IPS-18a (cell line): ENCODE data around the gene DCAF15.
A peak's percentile ranks its signal among the peaks of the same experiment; 100 is the strongest.

ENCODE experiments used
- H3K27ac ChIP-seq: one replicate; pipeline ENCODE4 v1.5.1; 2013; ENCODE audit warnings: low read length
- H3K27me3 ChIP-seq: one replicate; pipeline ENCODE4 v1.6.1; 2013; ENCODE audit warnings: mild to moderate bottlenecking, low read length; ENCODE audit not compliant: control insufficient read depth, insufficient read depth
- H3K36me3 ChIP-seq: one replicate; pipeline ENCODE4 v1.6.1; 2013; ENCODE audit warnings: low read depth, low read length; ENCODE audit not compliant: control insufficient read depth
- H3K4me1 ChIP-seq: one replicate; pipeline ENCODE4 v1.6.1; 2013; ENCODE audit warnings: low read depth, low read length; ENCODE audit not compliant: control insufficient read depth
- H3K4me3 ChIP-seq: one replicate; pipeline ENCODE4 v1.5.1; 2013; ENCODE audit warnings: low read length
- H3K9ac ChIP-seq: one replicate; pipeline ENCODE4 v1.6.1; 2013; ENCODE audit warnings: mild to moderate bottlenecking, low read length, moderate library complexity
- H3K9me3 ChIP-seq: one replicate; pipeline ENCODE4 v1.6.1; 2013; ENCODE audit warnings: low read depth, low read length; ENCODE audit not compliant: control insufficient read depth

Gene DCAF15

DNA sequence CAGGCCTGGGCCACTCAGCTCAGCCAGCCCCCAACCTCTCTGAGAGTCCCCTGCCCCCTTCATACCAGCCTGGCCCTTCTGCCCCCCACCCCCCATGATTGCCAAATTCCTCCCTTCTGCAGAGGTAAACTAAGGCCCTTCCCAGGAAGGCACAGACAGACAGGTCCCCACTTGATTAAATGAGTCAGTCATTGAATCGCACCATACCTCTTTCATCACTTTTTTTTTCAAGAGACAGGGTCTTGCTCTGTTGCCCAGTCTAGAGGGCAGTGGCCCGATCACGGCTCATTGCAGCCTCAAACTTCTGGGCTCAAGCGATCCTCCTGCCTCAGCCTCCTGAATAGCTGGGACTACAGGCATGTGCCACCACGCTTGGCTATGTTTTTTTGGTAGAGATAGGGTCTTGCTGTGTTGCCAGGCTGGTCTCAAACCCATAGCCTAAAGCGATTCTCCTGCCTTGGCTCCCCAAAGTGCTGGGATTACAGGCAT lies 20.1 kb upstream of the DCAF15 start:
- H3K4me3 ChIP-seq = no peak overlapping the region
- no peaks in the 10 kb centered on the region for H3K27me3 ChIP-seq
- no peaks in the 10 kb centered on the region for H3K9me3 ChIP-seq
- H3K9ac ChIP-seq = no peak overlapping the region
- peaks cover 9% of the 10 kb centered on the region for H3K4me1 ChIP-seq
- no peak overlapping the region for H3K27ac ChIP-seq
- peaks cover 4% of the 10 kb centered on the region for H3K36me3 ChIP-seq

DNA sequence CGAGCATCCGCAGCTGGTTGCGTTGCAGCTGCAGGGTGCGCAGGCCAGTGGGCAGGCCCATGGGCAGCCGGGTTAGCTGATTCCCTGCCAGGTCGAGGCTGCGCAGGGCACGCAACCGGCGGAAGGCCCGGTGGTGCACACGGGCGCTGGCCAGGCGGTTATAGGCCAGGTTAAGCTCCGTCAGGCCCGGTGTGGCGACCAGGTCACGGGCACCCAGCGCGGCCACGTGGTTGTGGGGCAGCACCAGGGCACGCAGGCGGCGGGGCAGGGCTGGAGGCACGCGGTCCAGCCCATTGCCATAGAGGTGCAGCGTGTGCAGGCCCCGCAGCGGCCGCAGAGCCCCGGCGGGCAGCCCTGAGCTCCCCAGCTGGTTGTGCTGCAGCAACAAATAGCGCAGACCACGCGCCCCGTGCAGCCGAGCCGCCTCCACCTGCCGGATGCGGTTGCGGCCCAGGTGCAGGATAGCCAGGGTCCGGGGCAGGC lies 19.4 kb upstream of the DCAF15 start:
- Histone ChIP-seq H3K9ac (no peak overlapping the region), H3K27ac (no peak overlapping the region), H3K4me1 (peaks cover 9% of the 10 kb centered on the region), H3K27me3 (no peaks in the 10 kb centered on the region), H3K9me3 (no peaks in the 10 kb centered on the region), H3K36me3 (peaks cover 4% of the 10 kb centered on the region), H3K4me3 (no peak overlapping the region)

DNA sequence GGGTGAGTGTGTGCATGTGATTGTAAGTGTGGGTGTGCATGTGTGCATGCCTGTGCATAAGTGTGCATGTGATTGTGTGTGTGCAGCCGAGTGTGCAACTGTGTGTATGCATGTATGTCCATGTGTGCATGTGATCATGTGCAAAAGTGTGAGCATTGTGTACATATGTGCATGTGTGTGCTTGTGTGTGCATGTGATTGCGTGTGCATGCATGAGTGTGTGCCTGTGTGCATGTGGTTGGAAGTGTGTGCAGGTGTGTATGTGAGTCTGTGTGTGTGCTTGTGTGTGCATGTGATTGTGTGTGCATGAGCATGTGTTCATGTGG lies 17.6 kb upstream of the DCAF15 start:
- Histone ChIP-seq H3K4me1 (peaks cover 9% of the 10 kb centered on the region), H3K9me3 (no peaks in the 10 kb centered on the region), H3K36me3 (peaks cover 4% of the 10 kb centered on the region), H3K9ac (no peak overlapping the region), H3K4me3 (no peak overlapping the region), H3K27ac (no peak overlapping the region), H3K27me3 (no peaks in the 10 kb centered on the region)

GRCh38 chr19:13935765-13936510 lies 16.4 kb upstream of the DCAF15 start:
- no peak overlapping the region for H3K4me3 ChIP-seq
- H3K27ac ChIP-seq = no peak overlapping the region
- peaks cover 9% of the 10 kb centered on the region for H3K4me1 ChIP-seq

GRCh38 chr19:13937479-13938300 lies 14.6 kb upstream of the DCAF15 start:
- no peaks in the 10 kb centered on the region for H3K36me3 ChIP-seq
- no peak overlapping the region for H3K9ac ChIP-seq
- H3K4me3 ChIP-seq = no peak overlapping the region
- no peaks in the 10 kb centered on the region for H3K9me3 ChIP-seq
- peaks cover 9% of the 10 kb centered on the region for H3K4me1 ChIP-seq
- H3K27ac ChIP-seq = no peak overlapping the region
- no peaks in the 10 kb centered on the region for H3K27me3 ChIP-seq

More at GRCh38 chr19:13935765-13936510, 16.4 kb upstream of the DCAF15 start:
- no peak overlapping the region for H3K9ac ChIP-seq
- H3K27me3 ChIP-seq = no peaks in the 10 kb centered on the region
- H3K9me3 ChIP-seq = no peaks in the 10 kb centered on the region
- peaks cover 4% of the 10 kb centered on the region for H3K36me3 ChIP-seq

DNA sequence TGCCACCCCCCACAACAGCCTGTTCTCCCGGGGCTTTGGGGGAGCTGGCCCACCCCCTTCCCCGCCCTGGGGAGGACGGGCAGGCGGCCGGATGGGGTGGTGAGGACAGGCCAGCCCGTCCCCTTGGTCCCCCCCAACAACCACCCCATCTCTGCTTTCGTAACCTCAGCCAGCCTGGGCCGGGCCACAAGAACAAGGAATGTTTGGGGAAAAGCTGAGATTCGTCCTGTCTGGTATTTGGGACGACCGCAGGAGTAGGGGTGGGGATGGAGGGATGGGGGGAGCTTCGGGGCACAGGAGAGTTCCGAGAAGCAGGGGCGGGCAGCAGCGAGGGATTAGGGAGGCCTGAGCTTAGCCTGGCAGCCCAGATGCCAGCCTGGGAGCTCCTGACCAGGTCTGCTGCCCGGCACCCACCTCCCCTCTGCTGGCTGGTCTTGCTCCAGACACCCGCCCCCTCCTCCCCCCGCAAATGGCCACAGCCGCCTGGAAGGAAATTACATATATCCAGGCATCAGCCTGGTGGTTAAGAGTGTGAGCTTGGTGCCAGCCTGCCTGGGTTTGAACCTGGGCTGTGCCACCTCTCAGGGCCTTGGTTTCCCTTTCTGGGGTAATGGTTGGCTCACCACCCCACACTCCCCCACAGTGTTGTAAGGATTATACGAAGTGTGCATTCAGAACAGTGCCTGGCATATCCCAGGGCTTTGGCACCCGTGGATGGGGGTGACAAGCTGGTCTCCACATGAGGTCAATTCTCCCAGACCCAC lies 13.8 kb upstream of the DCAF15 start, which contains the start of gene PODNL1:
Gene PODNL1, minus strand, starts transcription at position 117 of the 764 bp plus-strand sequence. CDS start 236 bp downstream, outside the sequence.
- Histone ChIP-seq H3K27ac (no peak within 1 kb of the TSS), H3K27me3 (no peaks in the 10 kb centered on the region), H3K9ac (no peak within 1 kb of the TSS), H3K4me3 (no peak within 1 kb of the TSS), H3K9me3 (no peaks in the 10 kb centered on the region), H3K36me3 (no peaks in the 10 kb centered on the region), H3K4me1 (peaks cover 9% of the 10 kb centered on the region)

DNA sequence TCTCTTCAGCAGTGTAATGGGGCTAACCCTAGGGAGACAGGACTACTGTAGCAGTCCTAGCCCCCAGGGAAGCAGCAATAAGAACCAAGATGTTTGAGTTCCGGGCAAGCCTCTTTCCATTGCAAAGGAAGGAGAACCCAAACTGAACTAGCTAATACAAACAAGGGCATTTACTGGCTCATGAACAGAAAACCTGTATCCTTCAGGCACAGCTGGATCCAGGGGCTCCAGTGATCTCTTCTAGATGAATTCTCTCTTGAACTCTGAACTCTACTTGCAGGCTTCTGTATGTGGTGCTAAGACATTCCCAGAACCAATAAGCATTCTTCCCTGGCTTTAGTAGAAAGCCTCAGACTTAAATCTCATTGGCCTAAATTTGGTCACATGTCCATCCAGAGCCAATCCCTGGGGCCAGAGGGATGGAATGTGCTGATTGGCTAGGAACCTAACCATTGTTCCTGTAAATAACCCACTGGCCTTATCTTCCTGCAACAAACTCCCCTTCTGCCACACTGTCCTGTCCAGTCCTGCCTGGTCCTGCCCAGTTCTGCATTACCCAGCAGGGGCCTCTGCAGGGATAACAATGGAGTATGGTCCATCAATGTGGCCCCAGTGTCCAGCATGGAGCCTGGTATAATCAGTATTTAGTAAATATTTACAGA lies 10.2 kb upstream of the DCAF15 start:
- Histone ChIP-seq H3K27me3 (no peaks in the 10 kb centered on the region), H3K4me1 (no peaks in the 10 kb centered on the region), H3K4me3 (no peak overlapping the region), H3K9me3 (no peaks in the 10 kb centered on the region), H3K27ac (no peak overlapping the region), H3K36me3 (no peaks in the 10 kb centered on the region), H3K9ac (no peak overlapping the region)

DNA sequence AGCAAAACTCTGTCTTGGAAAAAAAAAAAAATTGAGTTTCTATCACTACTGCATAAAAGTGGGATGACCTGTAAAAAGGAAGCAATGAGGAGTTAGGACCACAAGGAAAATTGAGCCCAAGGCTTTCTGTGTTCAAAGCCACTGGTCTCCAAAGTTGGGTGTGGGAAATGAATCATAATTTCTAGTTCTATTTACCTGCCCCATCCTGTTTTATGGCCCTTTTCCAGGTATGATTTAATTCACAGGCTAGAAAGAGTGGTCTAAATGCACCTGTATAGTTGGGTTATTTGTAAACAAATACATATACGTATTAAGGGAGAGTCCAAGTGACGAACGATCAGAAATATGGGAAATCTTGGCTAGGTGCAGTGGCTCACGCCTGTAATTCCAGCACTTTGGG lies 5.9 kb upstream of the DCAF15 start:
- H3K36me3 ChIP-seq = no peaks in the 10 kb centered on the region
- H3K27ac ChIP-seq = no peak overlapping the region
- no peaks in the 10 kb centered on the region for H3K27me3 ChIP-seq

GRCh38 chr19:13951043-13951442 lies 1.3 kb upstream of the DCAF15 start:
- H3K9ac ChIP-seq = no peak overlapping the region
- no peak overlapping the region for H3K27ac ChIP-seq
- peaks cover 18% of the 10 kb centered on the region for H3K36me3 ChIP-seq
- no peak overlapping the region for H3K4me3 ChIP-seq
- no peaks in the 10 kb centered on the region for H3K9me3 ChIP-seq
- no peaks in the 10 kb centered on the region for H3K27me3 ChIP-seq
- no peaks in the 10 kb centered on the region for H3K4me1 ChIP-seq

More for the DNA sequence above, 5.9 kb upstream of the DCAF15 start:
- Histone ChIP-seq H3K9ac (no peak overlapping the region), H3K4me1 (no peaks in the 10 kb centered on the region), H3K9me3 (no peaks in the 10 kb centered on the region), H3K4me3 (no peak overlapping the region)

- Histone ChIP-seq H3K9ac (no peak overlapping the region), H3K4me1 (no peaks in the 10 kb centered on the region), H3K9me3 (no peaks in the 10 kb centered on the region), H3K27me3 (no peaks in the 10 kb centered on the region), H3K27ac (no peak overlapping the region), H3K36me3 (peaks cover 26% of the 10 kb centered on the region), H3K4me3 (peak overlapping the region; percentile 36)
Observed at GRCh38 chr19:13951799-13952153, 533 bp upstream of the DCAF15 start.
